Activated CD4-positive, alpha-beta T cell treated with anti-CD3 and anti-CD28 coated beads for 36 hours (primary cell): ENCODE results near the gene MAML1. TPM values are rescaled to one million over a fixed set of nuclear protein-coding genes. Genes with fewer than 3 reads are reported as not detected.
"Not testable (repeated sequence)": the region's sequence is repeated elsewhere in the genome, so short reads cannot be mapped to it uniquely, and the experiment has no call there.

ENCODE experiments used
- ATAC-seq: fragments of 200-7000 bp; cut with Tn5 transposase; one replicate; pipeline ENCODE4 v1.10.0; 2021; ENCODE audit warnings: mild to moderate bottlenecking, moderate library complexity
- CTCF ChIA-PET: fragments of 350-600 bp; sonication (Branson Sonifier 250); formaldehyde crosslinking; loops from one replicate; lab custom pipeline; 2021; ENCODE audit warnings: antibody characterized with exemption; lab: Charles Lee
- POLR2A ChIA-PET: fragments of 350-600 bp; sonication (Branson Sonifier 250); formaldehyde crosslinking; loops from one replicate; lab custom pipeline; 2021; ENCODE audit warnings: antibody characterized with exemption, inconsistent platforms; lab: Charles Lee
- DNase-seq: peaks from one replicate; pipeline ENCODE4 v3.0.0-alpha.2; 2020
- H3K27ac Mint-ChIP-seq: one replicate; pipeline ENCODE4 v1.8.0; 2021; ENCODE audit warnings: mixed read lengths
- H3K27me3 Mint-ChIP-seq: one replicate; pipeline ENCODE4 v1.8.0; 2021; ENCODE audit warnings: mixed read lengths
- H3K36me3 Mint-ChIP-seq: one replicate; pipeline ENCODE4 v1.8.0; 2021; ENCODE audit warnings: low read depth, mixed read lengths
- H3K4me1 Mint-ChIP-seq: one replicate; pipeline ENCODE4 v1.8.0; 2021; ENCODE audit warnings: mixed read lengths
- H3K4me3 Mint-ChIP-seq: one replicate; pipeline ENCODE4 v1.8.0; 2021; ENCODE audit warnings: mild to moderate bottlenecking, moderate library complexity, mixed read lengths
- H3K9me3 Mint-ChIP-seq: one replicate; pipeline ENCODE4 v1.8.0; 2021; ENCODE audit warnings: low read depth, mixed read lengths
- intact Hi-C, 2 experiments: fragments of 100-400 bp; cut with DNase I in 1 of 2; cut with micrococcal nuclease in 1 of 2; formaldehyde crosslinking; loops; one replicate each; pipeline versions ENCODE4 v1.14.2 to v1.15.1; 2022 to 2024; cut with DNase I, micrococcal nuclease
- total RNA-seq, 2 experiments: library from RNA; stranded (reverse); gene quantifications; one replicate each; pipeline ENCODE4 v1.2.3, GENCODE V29; 2021

Gene MAML1
- total RNA-seq, 2 experiments from 2014 or later: 25.4 to 32.6 TPM

DNA sequence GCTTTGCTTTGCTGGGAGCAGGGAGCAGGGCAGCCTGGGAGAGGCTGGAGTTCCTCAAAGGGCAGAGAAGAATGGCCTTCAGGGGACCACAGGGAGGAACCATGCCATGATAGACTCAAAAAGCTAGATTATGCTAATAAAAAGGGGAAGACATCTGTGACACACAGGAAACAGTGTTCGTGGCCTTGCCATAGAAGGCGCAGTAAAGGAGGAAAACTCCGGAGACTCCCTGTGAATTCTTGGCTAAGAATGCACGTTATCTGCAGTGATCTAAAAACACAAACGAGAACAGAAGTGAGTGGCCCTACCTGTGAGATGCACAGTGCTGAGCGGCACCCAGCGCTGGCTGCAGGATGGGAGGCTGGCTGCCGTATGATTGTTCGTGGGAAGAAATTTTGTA, 45.3 kb downstream of the MAML1 start:
- DNase-seq (no peak), ATAC-seq (no peak)
- Mint-ChIP-seq H3K27me3 (no peaks in the 10 kb centered on the region), H3K27ac (no peak overlapping the region), H3K4me1 (no peaks in the 10 kb centered on the region), H3K9me3 (no peaks in the 10 kb centered on the region), H3K4me3 (no peak overlapping the region), H3K36me3 (peaks cover 24% of the 10 kb centered on the region)
- CTCF ChIA-PET: interaction anchor here (1.2 to 1.9 kb wide), 2 partner anchors 11 to 15 kb away, joined by 3 to 12 read pairs; no protein-coding TSS in a partner anchor
- POLR2A ChIA-PET: interaction anchor here (0.7 kb wide), 1 partner anchor 9 kb away, joined by 3 read pairs; no protein-coding TSS in a partner anchor
- intact Hi-C loops: no loop called here

GRCh38 chr5:179778591-179778990, 46.0 kb downstream of the MAML1 start:
- no peak for ATAC-seq
- H3K4me1 Mint-ChIP-seq: no peaks in the 10 kb centered on the region
- H3K9me3 Mint-ChIP-seq: no peaks in the 10 kb centered on the region
- ChIA-PET CTCF (interaction anchor here (1.9 kb wide), 1 partner anchor 16 kb away, joined by 8 read pairs; no protein-coding TSS in a partner anchor), POLR2A (no interaction called here)
- peaks cover 17% of the 10 kb centered on the region for H3K36me3 Mint-ChIP-seq
- intact Hi-C loops: no loop called here
- no peak overlapping the region for H3K27ac Mint-ChIP-seq
- no peaks in the 10 kb centered on the region for H3K27me3 Mint-ChIP-seq
- no peak overlapping the region for H3K4me3 Mint-ChIP-seq
- DNase-seq: no peak

GRCh38 chr5:179779826-179780225, 47.2 kb downstream of the MAML1 start:
- DNase-seq: no peak
- Mint-ChIP-seq H3K36me3 (peaks cover 13% of the 10 kb centered on the region), H3K27me3 (no peaks in the 10 kb centered on the region), H3K27ac (no peak overlapping the region), H3K4me1 (no peaks in the 10 kb centered on the region), H3K9me3 (no peaks in the 10 kb centered on the region), H3K4me3 (no peak overlapping the region)
- intact Hi-C loops: no loop called here
- ChIA-PET CTCF (interaction anchor here (0.5 to 1.9 kb wide), 3 partner anchors 13 to 75 kb away, joined by 3 to 8 read pairs (median 3); no protein-coding TSS in a partner anchor), POLR2A (no interaction called here)
- no peak for ATAC-seq

DNA sequence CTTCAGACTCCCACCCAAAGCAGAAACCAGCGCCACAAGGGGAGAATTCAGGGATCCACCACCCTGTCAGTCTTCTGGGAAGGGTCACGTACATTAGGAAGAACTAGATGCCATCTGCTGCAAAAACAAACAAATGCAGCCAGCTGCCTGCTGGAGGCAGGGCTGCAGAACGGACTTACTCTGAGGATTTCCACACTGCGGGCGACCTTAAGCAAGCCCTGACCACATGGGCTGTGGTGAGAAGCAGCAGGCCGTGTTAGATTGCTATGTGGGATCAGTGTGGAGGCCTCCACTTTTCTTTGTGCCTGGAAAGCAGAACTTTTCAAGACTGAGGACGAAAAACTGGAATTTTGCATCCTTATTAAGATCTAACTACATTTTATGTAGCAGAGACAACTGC, 47.7 kb downstream of the MAML1 start:
- POLR2A ChIA-PET: no interaction called here
- intact Hi-C loops: no loop called here
- Mint-ChIP-seq H3K36me3 (peaks cover 13% of the 10 kb centered on the region), H3K27ac (no peak overlapping the region), H3K4me1 (no peaks in the 10 kb centered on the region), H3K4me3 (no peak overlapping the region), H3K27me3 (no peaks in the 10 kb centered on the region), H3K9me3 (no peaks in the 10 kb centered on the region)
- DNase-seq (no peak), ATAC-seq (no peak)
- CTCF ChIA-PET: interaction anchor here (0.5 to 1.9 kb wide), 4 partner anchors 8 to 71 kb away, joined by 3 to 8 read pairs (median 4); no protein-coding TSS in a partner anchor

DNA sequence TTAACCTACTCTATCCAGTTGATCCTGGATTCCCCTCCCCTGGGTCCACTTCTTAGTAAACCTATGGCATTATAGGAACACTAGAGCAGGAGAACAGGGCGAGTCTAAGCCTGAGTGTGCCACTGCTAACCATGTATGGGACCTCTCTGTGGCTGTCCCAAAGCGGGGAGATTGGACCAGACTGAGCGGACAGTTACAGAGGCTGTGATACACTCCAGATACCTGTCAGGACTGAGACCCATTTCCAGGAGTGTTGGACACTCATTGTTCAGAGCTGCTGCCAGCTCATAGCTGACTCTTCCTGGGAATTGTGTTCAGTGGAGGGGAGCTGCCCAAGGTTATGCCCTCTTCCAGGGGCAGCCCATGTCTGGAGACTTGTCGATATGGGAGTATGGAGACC, 49.2 kb downstream of the MAML1 start:
- ChIA-PET POLR2A (interaction anchor here (1.1 kb wide), 1 partner anchor 13 kb away, joined by 5 read pairs; no protein-coding TSS in a partner anchor), CTCF (interaction anchor here (0.6 to 1.0 kb wide), 2 partner anchors 20 to 50 kb away, joined by 3 read pairs; no protein-coding TSS in a partner anchor)
- intact Hi-C loops: no loop called here
- DNase-seq (no peak), ATAC-seq (no peak)
- Mint-ChIP-seq H3K27ac (no peak overlapping the region), H3K9me3 (no peaks in the 10 kb centered on the region), H3K27me3 (no peaks in the 10 kb centered on the region), H3K4me3 (no peak overlapping the region), H3K4me1 (no peaks in the 10 kb centered on the region), H3K36me3 (peaks cover 5% of the 10 kb centered on the region)

- ATAC-seq (no peak), DNase-seq (no peak)
- POLR2A ChIA-PET: no interaction called here
- no peaks in the 10 kb centered on the region for H3K27me3 Mint-ChIP-seq
- no peaks in the 10 kb centered on the region for H3K4me1 Mint-ChIP-seq
- H3K27ac Mint-ChIP-seq: no peak overlapping the region
- CTCF ChIA-PET: interaction anchor here (0.9 to 1.2 kb wide), 2 partner anchors 13 to 84 kb away, joined by 3 to 4 read pairs; no protein-coding TSS in a partner anchor
- intact Hi-C loops: no loop called here
- no peak overlapping the region for H3K4me3 Mint-ChIP-seq
- H3K9me3 Mint-ChIP-seq: no peaks in the 10 kb centered on the region
- H3K36me3 Mint-ChIP-seq: no peaks in the 10 kb centered on the region
These were observed 50.5 kb downstream of the MAML1 start for GRCh38 chr5:179783128-179783527.

GRCh38 chr5:179786861-179787260, 54.2 kb downstream of the MAML1 start:
- intact Hi-C loops: no loop called here
- no peaks in the 10 kb centered on the region for H3K4me1 Mint-ChIP-seq
- ATAC-seq: no peak
- ChIA-PET POLR2A (interaction anchor here (0.6 kb wide), 1 partner anchor 9 kb away, joined by 3 read pairs; no protein-coding TSS in a partner anchor), CTCF (no interaction called here)
- no peak overlapping the region for H3K4me3 Mint-ChIP-seq
- no peak overlapping the region for H3K27ac Mint-ChIP-seq
- DNase-seq: no peak
- H3K36me3 Mint-ChIP-seq: no peaks in the 10 kb centered on the region
- peaks cover 2% of the 10 kb centered on the region for H3K9me3 Mint-ChIP-seq
- no peaks in the 10 kb centered on the region for H3K27me3 Mint-ChIP-seq

- Mint-ChIP-seq H3K9me3 (peaks cover 2% of the 10 kb centered on the region), H3K4me1 (peaks cover 3% of the 10 kb centered on the region), H3K27ac (no peak overlapping the region), H3K4me3 (no peak overlapping the region), H3K27me3 (no peaks in the 10 kb centered on the region), H3K36me3 (no peaks in the 10 kb centered on the region)
- no peak for DNase-seq
- intact Hi-C loops: no loop called here
- CTCF ChIA-PET: no interaction called here
- no peak for ATAC-seq
- POLR2A ChIA-PET: no interaction called here
These were observed 55.7 kb downstream of the MAML1 start for GRCh38 chr5:179788193-179788854.

- H3K4me3 Mint-ChIP-seq, intact Hi-C loops, H3K9me3 Mint-ChIP-seq, H3K36me3 Mint-ChIP-seq, CTCF ChIA-PET, H3K27ac Mint-ChIP-seq, ATAC-seq, POLR2A ChIA-PET, H3K27me3 Mint-ChIP-seq, DNase-seq: not testable (repeated sequence)
- peaks cover 12% of the 10 kb centered on the region for H3K4me1 Mint-ChIP-seq
These were observed 56.7 kb downstream of the MAML1 start for GRCh38 chr5:179789278-179789677.

DNA sequence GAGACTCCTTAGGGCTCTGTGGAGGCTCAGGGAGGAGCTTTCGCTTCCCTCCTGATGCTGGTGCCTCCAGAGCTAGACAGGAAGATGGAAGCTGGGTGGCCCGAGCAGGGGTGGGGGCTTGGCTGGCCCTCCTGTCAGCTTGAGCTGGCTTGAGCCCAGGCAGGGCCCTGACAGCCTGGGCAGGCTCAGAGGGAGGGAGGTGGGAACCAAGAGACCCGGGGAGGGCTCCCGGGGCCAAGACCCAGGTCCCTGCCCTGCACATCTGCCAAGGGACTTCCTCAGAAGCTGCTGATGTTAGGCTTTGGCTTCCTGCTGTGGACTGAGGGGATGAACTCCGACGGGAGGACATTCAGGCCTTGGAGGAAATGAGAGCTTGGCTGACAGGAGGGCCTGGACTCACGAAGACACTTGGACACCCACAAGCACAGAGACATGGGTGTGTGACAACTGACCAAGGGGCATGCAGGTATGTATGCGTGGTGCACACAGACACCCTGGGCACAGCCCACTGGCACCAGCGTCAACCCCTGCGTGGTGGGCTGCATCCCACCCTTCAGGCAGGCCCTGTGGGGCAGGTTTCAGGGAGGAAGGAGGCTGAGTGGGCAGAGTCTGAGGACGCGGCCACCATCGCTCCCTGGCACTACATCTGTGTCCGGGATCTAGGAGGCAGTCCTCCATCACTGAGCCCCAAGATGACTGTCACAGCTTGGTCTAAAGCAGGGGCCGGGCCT, 59.4 kb downstream of the MAML1 start:
- ChIA-PET CTCF (interaction anchor here (0.6 to 1.3 kb wide), 3 partner anchors 10 to 524 kb away, joined by 3 to 6 read pairs (median 6); no protein-coding TSS in a partner anchor), POLR2A (interaction anchor here (0.7 kb wide), 1 partner anchor 60 kb away, joined by 4 read pairs; no protein-coding TSS in a partner anchor)
- no peak for ATAC-seq
- Mint-ChIP-seq H3K9me3 (peaks cover 2% of the 10 kb centered on the region), H3K4me3 (no peak overlapping the region), H3K4me1 (peaks cover 25% of the 10 kb centered on the region), H3K27me3 (no peaks in the 10 kb centered on the region), H3K36me3 (peaks cover 3% of the 10 kb centered on the region), H3K27ac (no peak overlapping the region)
- no peak for DNase-seq
- intact Hi-C loops: no loop called here

GRCh38 chr5:179792612-179793467, 60.2 kb downstream of the MAML1 start:
- ATAC-seq: no peak
- peaks cover 2% of the 10 kb centered on the region for H3K9me3 Mint-ChIP-seq
- no peaks in the 10 kb centered on the region for H3K27me3 Mint-ChIP-seq
- intact Hi-C loops: no loop called here
- DNase-seq: no peak
- peaks cover 9% of the 10 kb centered on the region for H3K36me3 Mint-ChIP-seq
- H3K4me3 Mint-ChIP-seq: no peak overlapping the region
- ChIA-PET POLR2A (interaction anchor here (0.7 kb wide), 1 partner anchor 61 kb away, joined by 4 read pairs; no protein-coding TSS in a partner anchor), CTCF (interaction anchor here (0.6 to 1.3 kb wide), 4 partner anchors 9 to 523 kb away, joined by 3 to 6 read pairs (median 4); no protein-coding TSS in a partner anchor)
- no peak overlapping the region for H3K27ac Mint-ChIP-seq
- peaks cover 25% of the 10 kb centered on the region for H3K4me1 Mint-ChIP-seq
